Spinal cord (tissue), 10 donors: ENCODE measurements around the gene BANP. TPM values are rescaled to one million over a fixed set of nuclear protein-coding genes. Genes with fewer than 3 reads are reported as not detected.
"Not testable (repeated sequence)": the region's sequence is repeated elsewhere in the genome, so short reads cannot be mapped to it uniquely, and the experiment has no call there.

ENCODE experiments used
- DNase-seq, 6 donors: peaks; one replicate each; pipeline versions ENCODE4 v3.0.0 to v3.0.0-alpha.2; 2013 to 2015; ENCODE audit warnings: low spot score in 6 of 6, low read depth in 4 of 6
- H3K27ac ChIP-seq: one replicate; pipeline ENCODE4 v1.5.1; 2013; ENCODE audit warnings: low read depth, low read length, control low read depth
- H3K27me3 ChIP-seq: one replicate; pipeline ENCODE4 v1.6.1; 2013; ENCODE audit warnings: low read length; ENCODE audit not compliant: control insufficient read depth, insufficient read depth
- H3K36me3 ChIP-seq: one replicate; pipeline ENCODE4 v1.6.1; 2013; ENCODE audit warnings: low read length; ENCODE audit not compliant: control insufficient read depth, insufficient read depth
- H3K4me1 ChIP-seq: one replicate; pipeline ENCODE4 v1.6.1; 2013; ENCODE audit warnings: low read length; ENCODE audit not compliant: control insufficient read depth, insufficient read depth
- H3K4me3 ChIP-seq: one replicate; pipeline ENCODE4 v1.5.1; 2013; ENCODE audit warnings: low read depth, low read length, control low read depth
- H3K9me3 ChIP-seq: one replicate; pipeline ENCODE4 v1.6.1; 2013; ENCODE audit warnings: low read length; ENCODE audit not compliant: control insufficient read depth, insufficient read depth
- WGBS: methylation state at CpG from one replicate; pipeline ENCODE4 v1.1.5; 2013; ENCODE audit warnings: missing lambda C conversion rate; ENCODE audit not compliant: insufficient coverage; 5-methylcytosine and 5-hydroxymethylcytosine counted together
- polyA plus RNA-seq, 2 donors: library from polyadenylated mRNA; unstranded; fragments of 120-200 nt; gene quantifications; one replicate each; pipeline ENCODE4 v1.2.1, GENCODE V29; 2013; ENCODE audit not compliant: insufficient read length in 2 of 2
- total RNA-seq, 2 donors: library from RNA; depleted of rRNA in 1 of 2; stranded (reverse); fragments of 120-200 nt in 1 of 2; fragments of >200 nt in 1 of 2; gene quantifications; one replicate each; pipeline versions ENCODE4 v1.2.3 to v1.2.4, GENCODE V29; 2013 to 2014
- donor health status: healthy.

The BANP gene
- total and polyA plus RNA-seq, 4 donors = 17.2 to 27.0 (median 20.7) TPM

- H3K27ac ChIP-seq = no peak overlapping the region
- no peaks in the 10 kb centered on the region for H3K27me3 ChIP-seq
- peaks cover 91% of the 10 kb centered on the region for H3K36me3 ChIP-seq
- WGBS = 90% methylated on average over 20 of the region's 25 CpGs
- no peaks in the 10 kb centered on the region for H3K9me3 ChIP-seq
- no peak for DNase-seq
- H3K4me1 ChIP-seq = peaks cover 14% of the 10 kb centered on the region
- H3K4me3 ChIP-seq = no peak overlapping the region
Observed at GRCh38 chr16:88069397-88070168, 118.3 kb downstream of the BANP start.

- H3K27ac ChIP-seq = no peak overlapping the region
- no peaks in the 10 kb centered on the region for H3K27me3 ChIP-seq
- no peaks in the 10 kb centered on the region for H3K9me3 ChIP-seq
- DNase-seq = no peak
- H3K36me3 ChIP-seq = peaks cover 92% of the 10 kb centered on the region
- 86% methylated on average over 10 of the region's 12 CpGs for WGBS
- no peak overlapping the region for H3K4me3 ChIP-seq
- H3K4me1 ChIP-seq = peaks cover 8% of the 10 kb centered on the region
Observed at GRCh38 chr16:88070341-88070740, 119.1 kb downstream of the BANP start.

- H3K27ac ChIP-seq = no peak overlapping the region
- DNase-seq = no peak
- no peaks in the 10 kb centered on the region for H3K27me3 ChIP-seq
- H3K4me1 ChIP-seq = peaks cover 8% of the 10 kb centered on the region
- no peaks in the 10 kb centered on the region for H3K9me3 ChIP-seq
- H3K36me3 ChIP-seq = peaks cover 91% of the 10 kb centered on the region
- 94% methylated on average over 23 of the region's 23 CpGs for WGBS
- no peak overlapping the region for H3K4me3 ChIP-seq
Observed at GRCh38 chr16:88070989-88071625, 119.9 kb downstream of the BANP start.

- H3K36me3 ChIP-seq = peaks cover 93% of the 10 kb centered on the region
- no peak for DNase-seq
- no peaks in the 10 kb centered on the region for H3K27me3 ChIP-seq
- WGBS = 97% methylated on average over 31 of the region's 33 CpGs
- H3K9me3 ChIP-seq = no peaks in the 10 kb centered on the region
- H3K4me3 ChIP-seq = no peak overlapping the region
- H3K4me1 ChIP-seq = peaks cover 8% of the 10 kb centered on the region
- H3K27ac ChIP-seq = no peak overlapping the region
Observed at GRCh38 chr16:88071908-88072307, 120.7 kb downstream of the BANP start.

- no peak for DNase-seq
- peaks cover 92% of the 10 kb centered on the region for H3K36me3 ChIP-seq
- 88% methylated on average over 23 of the region's 23 CpGs for WGBS
- no peak overlapping the region for H3K27ac ChIP-seq
- H3K4me1 ChIP-seq = peaks cover 11% of the 10 kb centered on the region
- no peak overlapping the region for H3K4me3 ChIP-seq
- H3K9me3 ChIP-seq = no peaks in the 10 kb centered on the region
- H3K27me3 ChIP-seq = no peaks in the 10 kb centered on the region
Observed at GRCh38 chr16:88072571-88073001, 121.4 kb downstream of the BANP start.

GRCh38 chr16:88073201-88073721 lies 122.0 kb downstream of the BANP start:
- Histone ChIP-seq H3K4me3 (no peak overlapping the region), H3K27ac (no peak overlapping the region), H3K36me3 (peaks cover 92% of the 10 kb centered on the region), H3K9me3 (no peaks in the 10 kb centered on the region), H3K27me3 (no peaks in the 10 kb centered on the region), H3K4me1 (peaks cover 13% of the 10 kb centered on the region)
- no peak for DNase-seq
- WGBS = 94% methylated on average over 35 of the region's 36 CpGs

GRCh38 chr16:88074041-88074440 lies 122.8 kb downstream of the BANP start:
- no peaks in the 10 kb centered on the region for H3K9me3 ChIP-seq
- no peak for DNase-seq
- no peaks in the 10 kb centered on the region for H3K27me3 ChIP-seq
- H3K4me3 ChIP-seq = no peak overlapping the region
- peaks cover 88% of the 10 kb centered on the region for H3K36me3 ChIP-seq
- peaks cover 9% of the 10 kb centered on the region for H3K4me1 ChIP-seq
- WGBS = 85% methylated on average over 6 of the region's 6 CpGs
- H3K27ac ChIP-seq = no peak overlapping the region

GRCh38 chr16:88076211-88076931 lies 125.1 kb downstream of the BANP start:
- DNase-seq = no peak
- H3K27ac ChIP-seq = no peak overlapping the region
- peaks cover 67% of the 10 kb centered on the region for H3K36me3 ChIP-seq
- H3K4me3 ChIP-seq = no peak overlapping the region
- H3K9me3 ChIP-seq = no peaks in the 10 kb centered on the region
- peaks cover 9% of the 10 kb centered on the region for H3K4me1 ChIP-seq
- H3K27me3 ChIP-seq = no peaks in the 10 kb centered on the region
- 94% methylated on average over 48 of the region's 57 CpGs for WGBS

GRCh38 chr16:88076932-88077320 lies 125.7 kb downstream of the BANP start:
- WGBS = 73% methylated on average over 2 of the region's 5 CpGs
- H3K36me3 ChIP-seq = peaks cover 62% of the 10 kb centered on the region
- H3K27me3 ChIP-seq, H3K27ac ChIP-seq, H3K9me3 ChIP-seq, H3K4me1 ChIP-seq, DNase-seq, H3K4me3 ChIP-seq: not testable (repeated sequence)
